Glutamatergic neuron (in vitro differentiated cells): ENCODE data around the gene IQSEC3. TPM values are rescaled to one million over a fixed set of nuclear protein-coding genes. Genes with fewer than 3 reads are reported as not detected.

Experiments
- DNase-seq: peaks from one replicate; pipeline ENCODE4 v3.0.0; 2022
- H3K27ac Mint-ChIP-seq: one replicate; pipeline ENCODE4 v1.8.0; 2020; ENCODE audit warnings: mild to moderate bottlenecking, mixed read lengths, inconsistent platforms; ENCODE audit not compliant: unreplicated experiment
- H3K27me3 Mint-ChIP-seq: one replicate; pipeline ENCODE4 v1.8.0; 2020; ENCODE audit warnings: mild to moderate bottlenecking, moderate library complexity, mixed read lengths, inconsistent platforms; ENCODE audit not compliant: unreplicated experiment
- H3K36me3 Mint-ChIP-seq: one replicate; pipeline ENCODE4 v1.8.0; 2020; ENCODE audit warnings: mild to moderate bottlenecking, mixed read lengths, inconsistent platforms; ENCODE audit not compliant: unreplicated experiment
- H3K4me1 Mint-ChIP-seq: one replicate; pipeline ENCODE4 v1.8.0; 2020; ENCODE audit warnings: mild to moderate bottlenecking, low read depth, mixed read lengths, inconsistent platforms; ENCODE audit not compliant: unreplicated experiment
- H3K4me3 Mint-ChIP-seq: one replicate; pipeline ENCODE4 v1.8.0; 2020; ENCODE audit warnings: mild to moderate bottlenecking, mixed read lengths, inconsistent platforms; ENCODE audit not compliant: unreplicated experiment
- H3K9me3 Mint-ChIP-seq: one replicate; pipeline ENCODE4 v1.8.0; 2020; ENCODE audit warnings: mild to moderate bottlenecking, moderate library complexity, mixed read lengths, inconsistent platforms; ENCODE audit not compliant: unreplicated experiment
- total RNA-seq: library from RNA; stranded (reverse); fragmentation: NEBNext Ultra II Directional; extraction: Animal tissue kit (Norgen Biotek cat#: 25700); gene quantifications from one replicate; pipeline ENCODE4 v1.2.1, GENCODE V29; 2021; ENCODE audit not compliant: unreplicated experiment
- TF ChIP-seq, protein P1 (sequence below): fragments of 200-600 bp; sonication (generic); IDR thresholded peaks from one replicate; pipeline ENCODE4 v1.5.0; 2021; ENCODE audit not compliant: partially characterized antibody, unreplicated experiment

Gene IQSEC3
- total RNA-seq, 1 donor from 2014 or later, result 41.4 TPM

GRCh38 chr12:160858-161257, 94.3 kb downstream of the IQSEC3 start:
- Mint-ChIP-seq H3K4me3 (no peak overlapping the region), H3K27me3 (peaks cover 16% of the 10 kb centered on the region), H3K9me3 (peaks cover 12% of the 10 kb centered on the region), H3K27ac (no peak overlapping the region), H3K36me3 (peaks cover 5% of the 10 kb centered on the region), H3K4me1 (peaks cover 43% of the 10 kb centered on the region)
- DNase-seq, result no peak
- TF ChIP-seq, protein P1, sequence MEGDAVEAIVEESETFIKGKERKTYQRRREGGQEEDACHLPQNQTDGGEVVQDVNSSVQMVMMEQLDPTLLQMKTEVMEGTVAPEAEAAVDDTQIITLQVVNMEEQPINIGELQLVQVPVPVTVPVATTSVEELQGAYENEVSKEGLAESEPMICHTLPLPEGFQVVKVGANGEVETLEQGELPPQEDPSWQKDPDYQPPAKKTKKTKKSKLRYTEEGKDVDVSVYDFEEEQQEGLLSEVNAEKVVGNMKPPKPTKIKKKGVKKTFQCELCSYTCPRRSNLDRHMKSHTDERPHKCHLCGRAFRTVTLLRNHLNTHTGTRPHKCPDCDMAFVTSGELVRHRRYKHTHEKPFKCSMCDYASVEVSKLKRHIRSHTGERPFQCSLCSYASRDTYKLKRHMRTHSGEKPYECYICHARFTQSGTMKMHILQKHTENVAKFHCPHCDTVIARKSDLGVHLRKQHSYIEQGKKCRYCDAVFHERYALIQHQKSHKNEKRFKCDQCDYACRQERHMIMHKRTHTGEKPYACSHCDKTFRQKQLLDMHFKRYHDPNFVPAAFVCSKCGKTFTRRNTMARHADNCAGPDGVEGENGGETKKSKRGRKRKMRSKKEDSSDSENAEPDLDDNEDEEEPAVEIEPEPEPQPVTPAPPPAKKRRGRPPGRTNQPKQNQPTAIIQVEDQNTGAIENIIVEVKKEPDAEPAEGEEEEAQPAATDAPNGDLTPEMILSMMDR, result no peak

DNA sequence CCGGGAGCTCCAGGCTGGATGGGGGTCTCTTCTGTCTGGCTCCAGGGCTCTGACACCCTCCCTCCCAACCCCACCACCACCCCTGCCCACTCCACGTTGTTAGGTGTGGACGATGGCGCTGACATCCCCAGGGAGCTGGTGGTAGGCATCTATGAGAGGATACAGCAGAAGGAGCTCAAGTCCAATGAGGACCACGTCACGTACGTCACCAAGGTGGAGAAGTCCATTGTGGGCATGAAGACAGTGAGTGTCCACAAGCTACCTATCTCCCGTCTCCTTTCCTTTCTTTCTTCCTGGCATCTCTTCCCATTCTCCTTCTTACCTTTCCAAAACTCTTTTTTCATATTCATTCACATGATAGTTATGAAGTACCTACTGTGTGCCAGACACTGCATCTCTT, 95.3 kb downstream of the IQSEC3 start:
- Mint-ChIP-seq H3K9me3 (peaks cover 12% of the 10 kb centered on the region), H3K27me3 (peaks cover 18% of the 10 kb centered on the region), H3K36me3 (peaks cover 5% of the 10 kb centered on the region), H3K4me3 (no peak overlapping the region), H3K4me1 (peaks cover 47% of the 10 kb centered on the region), H3K27ac (peak overlapping the region; percentile 14)
- TF ChIP-seq, protein P1, result no peak
- no peak for DNase-seq

- DNase-seq, result peak; percentile 63
- peaks cover 12% of the 10 kb centered on the region for H3K9me3 Mint-ChIP-seq
- peaks cover 50% of the 10 kb centered on the region for H3K4me1 Mint-ChIP-seq
- no peak overlapping the region for H3K4me3 Mint-ChIP-seq
- H3K36me3 Mint-ChIP-seq, result peaks cover 5% of the 10 kb centered on the region
- H3K27ac Mint-ChIP-seq, result peak overlapping the region; percentile 72
- peaks cover 14% of the 10 kb centered on the region for H3K27me3 Mint-ChIP-seq
- TF ChIP-seq, protein P1, result no peak
These were observed 96.1 kb downstream of the IQSEC3 start for GRCh38 chr12:162467-163307.

- Mint-ChIP-seq H3K36me3 (peaks cover 5% of the 10 kb centered on the region), H3K27me3 (peaks cover 14% of the 10 kb centered on the region), H3K27ac (no peak overlapping the region), H3K9me3 (peaks cover 14% of the 10 kb centered on the region), H3K4me1 (peaks cover 50% of the 10 kb centered on the region), H3K4me3 (no peak overlapping the region)
- DNase-seq, result no peak
- TF ChIP-seq, protein P1, result no peak
These were observed 96.9 kb downstream of the IQSEC3 start for GRCh38 chr12:163406-163986.

- TF ChIP-seq, protein P1, result no peak
- Mint-ChIP-seq H3K27ac (peak overlapping the region; percentile 24), H3K4me1 (peaks cover 52% of the 10 kb centered on the region), H3K36me3 (peaks cover 5% of the 10 kb centered on the region), H3K4me3 (peak overlapping the region; percentile 47), H3K27me3 (peaks cover 15% of the 10 kb centered on the region), H3K9me3 (peaks cover 12% of the 10 kb centered on the region)
- DNase-seq, result no peak
These were observed 97.6 kb downstream of the IQSEC3 start for GRCh38 chr12:164207-164606.
